DND-41 (cell line): ENCODE results near the gene ASIC4.

ENCODE experiments used
- ATAC-seq: fragments of 200-7000 bp; cut with Tn5 transposase; 3 replicates; pipeline ENCODE4 v1.9.1; 2021; ENCODE audit warnings: low read depth; ENCODE audit not compliant: insufficient read depth
- DNase-seq: peaks from one replicate; pipeline ENCODE4 v3.0.0-alpha.2; 2020
- H2AFZ ChIP-seq: 2 replicates; pipeline ENCODE4 v1.6.0; 2012; ENCODE audit warnings: low read depth, low read length
- H3K27ac ChIP-seq: 2 replicates; pipeline ENCODE4 v1.5.1; 2012; ENCODE audit warnings: low read length, inconsistent platforms
- H3K27me3 ChIP-seq: fragments of 200-600 bp; sonication (generic); 2 replicates; pipeline ENCODE4 v1.6.0; 2012; ENCODE audit warnings: low read length, mild to moderate bottlenecking, inconsistent platforms; ENCODE audit not compliant: insufficient read depth, poor library complexity
- H3K36me3 ChIP-seq: 2 replicates; pipeline ENCODE4 v1.5.1; 2012; ENCODE audit warnings: low read length, inconsistent platforms; ENCODE audit not compliant: insufficient read depth
- H3K4me1 ChIP-seq: 2 replicates; pipeline ENCODE4 v1.5.1; 2012; ENCODE audit warnings: mild to moderate bottlenecking, low read length; ENCODE audit not compliant: insufficient read depth
- H3K4me2 ChIP-seq: 2 replicates; pipeline ENCODE4 v1.6.0; 2012; ENCODE audit warnings: mild to moderate bottlenecking, moderate library complexity, low read length, inconsistent platforms; ENCODE audit not compliant: insufficient read depth
- H3K4me3 ChIP-seq, 2 experiments: fragments of 200-600 bp in 1 of 2; shearing (Covaris generic) in 1 of 2; 2 replicates each; pipeline ENCODE4 v1.5.1; 2012 to 2016; ENCODE audit warnings: inconsistent platforms in 2 of 2, low read length in 2 of 2, mild to moderate bottlenecking in 2 of 2, low read depth in 1 of 2, moderate library complexity in 1 of 2
- H3K79me2 ChIP-seq: 2 replicates; pipeline ENCODE4 v1.6.0; 2012; ENCODE audit warnings: low read length, inconsistent platforms; ENCODE audit not compliant: insufficient read depth
- H3K9ac ChIP-seq: 2 replicates; pipeline ENCODE4 v1.6.0; 2012; ENCODE audit warnings: low read depth, mild to moderate bottlenecking, inconsistent platforms, low read length, moderate library complexity
- H3K9me3 ChIP-seq: 2 replicates; pipeline ENCODE4 v1.5.1; 2012; ENCODE audit warnings: low read length, moderate library complexity, mild to moderate bottlenecking, inconsistent platforms; ENCODE audit not compliant: insufficient read depth, severe bottlenecking
- H4K20me1 ChIP-seq: 2 replicates; pipeline ENCODE4 v1.6.0; 2012; ENCODE audit warnings: low read length; ENCODE audit not compliant: insufficient read depth
- CTCF ChIP-seq: IDR thresholded peaks from 2 replicates; pipeline ENCODE4 v1.5.1; 2012; ENCODE audit warnings: borderline replicate concordance, low read length, moderate library complexity, mild to moderate bottlenecking; ENCODE audit not compliant: poor library complexity, severe bottlenecking; ENCODE audit errors: extremely low read depth
- EZH2 ChIP-seq: IDR thresholded peaks from 3 replicates; pipeline ENCODE4 v1.6.1; 2012; ENCODE audit warnings: borderline replicate concordance, low read depth, mild to moderate bottlenecking, moderate library complexity, low read length, inconsistent platforms; ENCODE audit not compliant: severe bottlenecking

Gene ASIC4

GRCh38 chr2:219482674-219483405 is 31.4 kb upstream of the ASIC4 start:
- H4K20me1 ChIP-seq = 0 out of 2 replicates have a peak, but pooled peaks cover under 1% of the 10 kb centered on the region
- ATAC-seq = no peak
- no peaks in the 10 kb centered on the region for H3K36me3 ChIP-seq
- no peaks in the 10 kb centered on the region for H3K9me3 ChIP-seq
- no peaks in the 10 kb centered on the region for H3K79me2 ChIP-seq
- H2AFZ ChIP-seq = no peak overlapping the region
- H3K4me2 ChIP-seq = no peak overlapping the region
- no peak overlapping the region for H3K27ac ChIP-seq
- no peak overlapping the region for H3K9ac ChIP-seq
- no peak overlapping the region for H3K4me3 ChIP-seq
- no peak for TF ChIP-seq EZH2
- TF ChIP-seq CTCF = no peak
- H3K27me3 ChIP-seq = no peaks in the 10 kb centered on the region
- H3K4me1 ChIP-seq = no peaks in the 10 kb centered on the region
- DNase-seq = no peak

GRCh38 chr2:219483451-219484342 is 30.6 kb upstream of the ASIC4 start:
- Histone ChIP-seq H4K20me1 (no peaks in the 10 kb centered on the region; the same call in 1 of the 2 replicates), H3K27ac (no peak overlapping the region), H2AFZ (no peak overlapping the region), H3K4me2 (no peak overlapping the region), H3K36me3 (no peaks in the 10 kb centered on the region), H3K4me1 (no peaks in the 10 kb centered on the region), H3K4me3 (no peak overlapping the region), H3K27me3 (no peaks in the 10 kb centered on the region), H3K9ac (no peak overlapping the region), H3K79me2 (no peaks in the 10 kb centered on the region), H3K9me3 (no peaks in the 10 kb centered on the region)
- DNase-seq (no peak), ATAC-seq (no peak)
- TF ChIP-seq CTCF (no peak), EZH2 (no peak)

GRCh38 chr2:219484343-219485200 is 29.7 kb upstream of the ASIC4 start:
- no peak overlapping the region for H3K4me2 ChIP-seq
- H3K36me3 ChIP-seq = no peaks in the 10 kb centered on the region
- no peaks in the 10 kb centered on the region for H3K9me3 ChIP-seq
- H2AFZ ChIP-seq = no peak overlapping the region
- H3K27ac ChIP-seq = no peak overlapping the region
- no peak for ATAC-seq
- no peaks in the 10 kb centered on the region for H3K4me1 ChIP-seq
- H3K4me3 ChIP-seq = no peak overlapping the region
- no peaks in the 10 kb centered on the region; the same call in 1 of the 2 replicates for H4K20me1 ChIP-seq
- H3K27me3 ChIP-seq = no peaks in the 10 kb centered on the region
- H3K9ac ChIP-seq = no peak overlapping the region
- no peak for DNase-seq
- no peak for TF ChIP-seq EZH2
- no peak for TF ChIP-seq CTCF
- no peaks in the 10 kb centered on the region for H3K79me2 ChIP-seq
